Lung (tissue), 13 donors: ENCODE measurements around the gene MYRIP. TPM values are rescaled to one million over a fixed set of nuclear protein-coding genes. Genes with fewer than 3 reads are reported as not detected.

ENCODE experiments used
- ATAC-seq: fragments of 200-7000 bp; cut with Tn5 transposase; one replicate; pipeline ENCODE4 v1.9.1; 2020; ENCODE audit warnings: moderate number of reproducible peaks; ENCODE audit not compliant: insufficient read depth, low FRiP score
- DNase-seq, 3 donors: peaks; one replicate each; pipeline ENCODE4 v3.0.0-alpha.2; 2013 to 2017
- H3K27ac ChIP-seq, 2 donors: one replicate each; pipeline ENCODE4 v1.5.1; 2013; ENCODE audit warnings: mild to moderate bottlenecking in 2 of 2, moderate library complexity in 2 of 2, control low read depth in 1 of 2, inconsistent platforms in 1 of 2, low read depth in 1 of 2, low read length in 1 of 2
- H3K27me3 ChIP-seq, 3 donors: one replicate each; pipeline ENCODE4 v1.5.1; 2013; ENCODE audit warnings: low read length in 2 of 3; ENCODE audit not compliant: control insufficient read depth in 3 of 3, insufficient read depth in 3 of 3
- H3K36me3 ChIP-seq, 4 donors: one replicate each; pipeline ENCODE4 v1.5.1; 2013; ENCODE audit warnings: low read length in 4 of 4, mild to moderate bottlenecking in 1 of 4, moderate library complexity in 1 of 4; ENCODE audit not compliant: control insufficient read depth in 4 of 4, insufficient read depth in 4 of 4
- H3K4me1 ChIP-seq, 5 donors: one replicate each; pipeline ENCODE4 v1.5.1; 2013; ENCODE audit warnings: low read length in 5 of 5, mild to moderate bottlenecking in 2 of 5, moderate library complexity in 1 of 5; ENCODE audit not compliant: control insufficient read depth in 5 of 5, insufficient read depth in 5 of 5
- H3K4me3 ChIP-seq: one replicate; pipeline ENCODE4 v1.5.1; 2013; ENCODE audit warnings: mild to moderate bottlenecking, control low read depth, moderate library complexity
- H3K9ac ChIP-seq, 2 donors: one replicate each; pipeline ENCODE4 v1.5.1; 2013; ENCODE audit warnings: low read length in 2 of 2, control low read depth in 1 of 2; ENCODE audit not compliant: insufficient read depth in 1 of 2
- H3K9me3 ChIP-seq, 4 donors: one replicate each; pipeline ENCODE4 v1.5.1; 2013; ENCODE audit warnings: low read length in 3 of 4, mild to moderate bottlenecking in 1 of 4, moderate library complexity in 1 of 4; ENCODE audit not compliant: control insufficient read depth in 4 of 4, insufficient read depth in 3 of 4
- WGBS, 2 donors: extraction: QIAGEN DNeasy Blood & Tissue Kit; methylation state at CpG; one replicate each; pipeline ENCODE4 v1.1.7; 2013; 5-methylcytosine and 5-hydroxymethylcytosine counted together
- polyA plus RNA-seq, 2 donors: library from polyadenylated mRNA; stranded (reverse); fragments of 200-250 nt; gene quantifications; one replicate each; pipeline ENCODE4 v1.2.1, GENCODE V29; 2013
- small RNA-seq: library from RNA; depleted of rRNA; stranded (forward); fragments of <200 nt; gene quantifications from one replicate; pipeline ENCODE3, GENCODE V24; 2014; ENCODE audit warnings: low replicate concordance
- total RNA-seq, 2 donors: library from RNA; depleted of rRNA in 1 of 2; stranded (reverse); fragments of >200 nt in 1 of 2; gene quantifications; one replicate each; pipeline ENCODE4 v1.2.1, GENCODE V29; 2014 to 2021
- TF ChIP-seq, protein P1 (sequence below): IDR thresholded peaks from 2 replicates; pipeline ENCODE4 v1.5.1; 2012; ENCODE audit warnings: mild to moderate bottlenecking; ENCODE audit errors: control extremely low read depth, extremely low read depth
- donor health status: control.
- donor health status: control.
- donor health status: Bipolar disorder and iron deficiency.
- donor health status: healthy.
- donor health status: DM: yes; HTN: yes; CAD: no.

Gene MYRIP
- total and polyA plus RNA-seq, 4 donors, result 0.30 to 2.5 (median 0.77) TPM

DNA sequence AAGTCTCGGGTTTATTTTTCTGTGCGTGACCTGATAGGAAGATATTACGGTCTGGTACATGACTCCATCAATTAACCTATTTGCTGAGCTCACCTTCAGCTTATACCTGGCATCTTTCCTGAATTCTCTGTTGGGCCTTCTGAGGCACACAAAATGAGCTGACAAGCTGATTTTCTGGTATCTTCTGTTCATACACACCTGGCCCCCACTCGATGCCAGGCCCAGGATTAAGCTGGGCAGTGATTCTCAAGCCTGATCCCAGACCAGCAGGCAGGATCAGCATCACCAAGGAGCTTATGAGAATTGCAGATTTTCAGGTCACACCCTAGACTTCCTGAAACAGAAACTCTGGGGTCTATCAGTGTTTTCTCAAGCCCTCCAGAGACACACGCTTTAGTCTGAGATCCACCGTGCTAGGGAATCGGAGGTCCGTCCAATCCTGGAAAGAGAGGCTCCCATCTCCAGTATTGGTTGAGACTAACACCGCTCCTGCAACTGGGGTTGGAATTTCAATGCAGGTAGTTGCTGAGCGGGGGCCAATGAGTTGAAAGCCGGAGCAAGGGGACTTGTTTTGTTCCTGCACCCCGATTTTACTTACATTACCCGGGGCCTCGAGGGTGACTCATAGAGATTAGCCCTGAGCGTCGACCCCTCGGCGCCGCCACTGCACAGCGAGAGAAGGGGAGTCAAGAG is 499.5 kb downstream of the MYRIP start:
- Histone ChIP-seq H3K4me1 (peaks cover 3 to 26% (median 6%) of the 10 kb centered on the region in 5 donors), H3K4me3 (peak overlapping the region; percentile 39), H3K9ac (peak overlapping the region; percentile 76 to 80), H3K36me3 (peaks cover 0 to 26% (median 13%) of the 10 kb centered on the region in 4 donors), H3K27ac (peak overlapping the region; percentile 55 to 89), H3K9me3 (no peaks in the 10 kb centered on the region), H3K27me3 (no peaks in the 10 kb centered on the region)
- ATAC-seq, result no peak
- no peak for DNase-seq
- 22 to 28% methylated on average over 20 of the region's 20 CpGs for WGBS, 2 donors
- TF ChIP-seq, protein P1, sequence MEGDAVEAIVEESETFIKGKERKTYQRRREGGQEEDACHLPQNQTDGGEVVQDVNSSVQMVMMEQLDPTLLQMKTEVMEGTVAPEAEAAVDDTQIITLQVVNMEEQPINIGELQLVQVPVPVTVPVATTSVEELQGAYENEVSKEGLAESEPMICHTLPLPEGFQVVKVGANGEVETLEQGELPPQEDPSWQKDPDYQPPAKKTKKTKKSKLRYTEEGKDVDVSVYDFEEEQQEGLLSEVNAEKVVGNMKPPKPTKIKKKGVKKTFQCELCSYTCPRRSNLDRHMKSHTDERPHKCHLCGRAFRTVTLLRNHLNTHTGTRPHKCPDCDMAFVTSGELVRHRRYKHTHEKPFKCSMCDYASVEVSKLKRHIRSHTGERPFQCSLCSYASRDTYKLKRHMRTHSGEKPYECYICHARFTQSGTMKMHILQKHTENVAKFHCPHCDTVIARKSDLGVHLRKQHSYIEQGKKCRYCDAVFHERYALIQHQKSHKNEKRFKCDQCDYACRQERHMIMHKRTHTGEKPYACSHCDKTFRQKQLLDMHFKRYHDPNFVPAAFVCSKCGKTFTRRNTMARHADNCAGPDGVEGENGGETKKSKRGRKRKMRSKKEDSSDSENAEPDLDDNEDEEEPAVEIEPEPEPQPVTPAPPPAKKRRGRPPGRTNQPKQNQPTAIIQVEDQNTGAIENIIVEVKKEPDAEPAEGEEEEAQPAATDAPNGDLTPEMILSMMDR, result no peak

DNA sequence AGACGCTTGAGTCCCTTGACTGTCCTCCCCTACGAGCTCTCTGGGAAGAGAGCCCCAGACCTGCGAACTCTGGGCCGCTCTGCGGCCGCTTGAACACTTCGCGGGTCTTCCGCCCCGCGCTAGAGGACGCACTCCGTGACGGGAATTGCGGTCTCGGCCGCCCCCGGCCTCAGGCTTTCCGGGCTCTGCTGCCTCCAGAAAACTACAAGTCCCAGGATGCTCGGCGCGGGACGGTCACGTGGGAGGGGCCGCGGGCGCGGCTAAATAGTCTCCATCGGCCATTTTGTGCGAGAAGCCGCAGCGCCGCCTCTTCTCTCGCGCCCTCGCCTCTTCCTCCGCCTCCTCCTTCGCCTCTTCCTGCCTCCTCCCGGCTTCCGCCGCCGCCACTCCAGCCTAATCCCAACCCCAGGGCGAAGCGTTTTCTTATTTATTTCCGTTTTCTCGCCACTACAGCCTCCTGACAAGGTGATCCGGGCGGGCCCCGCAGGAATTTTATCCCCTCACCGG is 500.1 kb downstream of the MYRIP start, which contains the start of gene EIF1B:
TSS of gene EIF1B (plus strand) at position 290 of the 507 bp plus-strand sequence. CDS start 235 bp downstream, outside the sequence.
- Histone ChIP-seq H3K27ac (peak within 1 kb of the TSS; percentile 96 to 99), H3K9ac (peak within 1 kb of the TSS; percentile 76 to 84), H3K9me3 (no peaks in the 10 kb centered on the region), H3K4me3 (peak within 1 kb of the TSS; percentile 72), H3K36me3 (peaks cover 3 to 32% (median 14%) of the 10 kb centered on the region in 4 donors), H3K27me3 (no peaks in the 10 kb centered on the region), H3K4me1 (peaks cover 3 to 26% (median 6%) of the 10 kb centered on the region in 5 donors)
- 0% methylated on average over 49 to 50 of the region's 50 CpGs for WGBS, 2 donors
- TF ChIP-seq, protein P1, result peak; percentile 44
- ATAC-seq, result peak; percentile 98
- DNase-seq, result peak; percentile 99

Small RNAs within 50 kb of the gene (small RNA-seq; reads per million reads assigned to genes)
- gene RF00264 (not detected), gene RN7SL411P (not detected), gene RNU4-56P (not detected)
